K562 (cell line): ENCODE measurements around the gene GNRHR. TPM values are rescaled to one million over a fixed set of nuclear protein-coding genes. Genes with fewer than 3 reads are reported as not detected.

Experiments used
- FOXP4 ChIP-seq: sonication (generic); formaldehyde crosslinking; IDR thresholded peaks from 2 replicates; pipeline ENCODE4 v1.8.0; 2022; ENCODE audit warnings: mild to moderate bottlenecking, missing genetic modification reagents, borderline replicate concordance
- HDGF ChIP-seq: fragments of 450-650 bp; IDR thresholded peaks from 2 replicates; pipeline ENCODE4 v1.6.1; 2016
- KDM2B ChIP-seq: fragments of 250-450 bp; sonication (Bioruptor Pico); IDR thresholded peaks from 2 replicates; pipeline ENCODE4 v1.8.0; 2021; ENCODE audit warnings: mild to moderate bottlenecking, moderate library complexity
- KLF10 ChIP-seq: fragments of 250-450 bp; sonication (Bioruptor Pico); IDR thresholded peaks from 2 replicates; pipeline ENCODE4 v1.6.1; 2021; ENCODE audit warnings: matching md5 sums
- MLX ChIP-seq, 2 experiments: fragments of 450-650 bp in 1 of 2; sonication (generic) in 1 of 2; formaldehyde crosslinking; conservative IDR thresholded peaks; 2 replicates each; pipeline versions ENCODE4 v1.4.0 to v1.8.1; 2020 to 2022; ENCODE audit warnings: mild to moderate bottlenecking in 1 of 2, missing genetic modification reagents in 1 of 2
- NFE2 ChIP-seq: IDR thresholded peaks from 2 replicates; pipeline ENCODE4 v1.6.1; 2014; ENCODE audit warnings: antibody characterized with exemption, low read depth
- RBM14 ChIP-seq: fragments of 200-400 bp; formaldehyde crosslinking; IDR thresholded peaks from 2 replicates; pipeline ENCODE4 v1.6.1; 2018; ENCODE audit warnings: low read depth, mild to moderate bottlenecking, low read length, moderate library complexity, borderline replicate concordance; ENCODE audit not compliant: insufficient read depth
- RNF2 ChIP-seq: sonication (generic); IDR thresholded peaks from 2 replicates; pipeline ENCODE4 v1.6.1; 2016
- TSHZ1 ChIP-seq: fragments of 250-450 bp; sonication (Bioruptor Pico); IDR thresholded peaks from 2 replicates; pipeline ENCODE4 v1.4.0; 2020; ENCODE audit warnings: mild to moderate bottlenecking, moderate library complexity
- U2AF1 ChIP-seq: fragments of 200-400 bp; formaldehyde crosslinking; optimal IDR thresholded peaks from 2 replicates; pipeline ENCODE3; 2017; ENCODE audit warnings: mild to moderate bottlenecking, low read depth, low read length, moderate library complexity
- ZBED1 ChIP-seq: IDR thresholded peaks from 2 replicates; pipeline ENCODE4 v1.6.1; 2014
- ZNF133 ChIP-seq: fragments of 250-450 bp; sonication (Bioruptor Pico); IDR thresholded peaks from 2 replicates; pipeline ENCODE4 v1.4.0; 2020; ENCODE audit warnings: mild to moderate bottlenecking
- ZNF280A ChIP-seq: fragments of 450-650 bp; IDR thresholded peaks from 2 replicates; pipeline ENCODE4 v1.6.1; 2018; ENCODE audit warnings: mild to moderate bottlenecking, low read depth; ENCODE audit not compliant: partially characterized antibody
- ZNF592 ChIP-seq: fragments of 450-650 bp; IDR thresholded peaks from 2 replicates; pipeline ENCODE4 v1.6.1; 2017; ENCODE audit warnings: antibody characterized with exemption, mild to moderate bottlenecking
- ZNF778 ChIP-seq: fragments of 450-650 bp; formaldehyde crosslinking; IDR thresholded peaks from 2 replicates; pipeline ENCODE4 v1.4.0; 2020; ENCODE audit warnings: mild to moderate bottlenecking, moderate library complexity
- polyA plus RNA-seq, 8 experiments: library from polyadenylated mRNA; depleted of rRNA in 4 of 8; stranded (reverse) in 5 of 8; unstranded in 3 of 8; fragments of >200 nt; fragmentation: Nextera tagmentation in 2 of 8; fragmentation: Illumina TruSeq in 1 of 8; extraction: Ambion mirVana in 2 of 8; extraction: Trizol in 1 of 8; gene quantifications; 2 replicates each; pipeline versions ENCODE4 v1.2.1 to v1.2.3, GENCODE V29; 2011 to 2014; ENCODE audit warnings: inconsistent platforms in 1 of 8, missing spikeins in 1 of 8
- total RNA-seq, 7 experiments: library from RNA; depleted of rRNA in 6 of 7; stranded (reverse); fragments of >200 nt in 6 of 7; fragmentation: Illumina TruSeq in 2 of 7; extraction: Trizol in 2 of 7; gene quantifications; 2 replicates each; pipeline versions ENCODE4 v1.2.1 to v1.2.3, GENCODE V29; 2011 to 2021; ENCODE audit warnings: low replicate concordance in 1 of 7

Gene GNRHR
- total and polyA plus RNA-seq, 9 of the 15 experiments (the other 6 are each of a cell fraction or from before 2014, with no cell fraction given) = 0.06 to 0.13 TPM; not detected in 7

GRCh38 chr4:67713529-67714247 lies 40.5 kb downstream of the GNRHR start (continued):
- TF ChIP-seq FOXP4 (CRISPR knock-in tag) = no peak
- TF ChIP-seq KLF10 (CRISPR knock-in tag) = no peak
- no peak for TF ChIP-seq KDM2B (CRISPR knock-in tag)
- TF ChIP-seq RNF2 = no peak
- peak; percentile 78 for TF ChIP-seq NFE2
- TF ChIP-seq HDGF = no peak
- TF ChIP-seq TSHZ1 (CRISPR knock-in tag) = no peak
- no peak for TF ChIP-seq ZNF133
- TF ChIP-seq U2AF1 = no peak
- TF ChIP-seq RBM14 = no peak
- no peak for TF ChIP-seq ZNF280A
- no peak for TF ChIP-seq MLX (CRISPR knock-in tag; conservative IDR thresholded peaks at IDR 0.05)
- TF ChIP-seq ZNF592 = peak; percentile 39; the same call in 1 of the 2 replicates
- no peak for TF ChIP-seq ZNF778 (CRISPR knock-in tag)
- no peak for TF ChIP-seq ZBED1
